Neuronal stem cell (in vitro differentiated cells): Measurements from ENCODE around the gene CACNA1I.

Source experiments
- DNase-seq: peaks from one replicate; pipeline ENCODE4 v3.0.0-alpha.2; 2013; ENCODE audit warnings: low spot score
- H2AFZ ChIP-seq: one replicate; pipeline ENCODE4 v1.6.1; 2013; ENCODE audit warnings: mild to moderate bottlenecking, low read length, inconsistent platforms
- H2AK5ac ChIP-seq: 2 replicates; pipeline ENCODE4 v1.6.1; 2013; ENCODE audit warnings: low read depth, mild to moderate bottlenecking, inconsistent platforms, low read length, moderate library complexity, mixed read lengths
- H2BK120ac ChIP-seq: 2 replicates; pipeline ENCODE4 v1.6.1; 2013; ENCODE audit warnings: low read depth, mild to moderate bottlenecking, inconsistent platforms, low read length, moderate library complexity, mixed read lengths
- H2BK12ac ChIP-seq: one replicate; pipeline ENCODE4 v1.6.1; 2013; ENCODE audit warnings: low read length, inconsistent platforms
- H2BK15ac ChIP-seq: 2 replicates; pipeline ENCODE4 v1.6.1; 2013; ENCODE audit warnings: mild to moderate bottlenecking, low read length, inconsistent platforms, mixed read lengths
- H2BK5ac ChIP-seq: one replicate; pipeline ENCODE4 v1.6.1; 2013; ENCODE audit warnings: inconsistent platforms, mild to moderate bottlenecking, low read length, moderate library complexity
- H3K14ac ChIP-seq: one replicate; pipeline ENCODE4 v1.6.1; 2013; ENCODE audit warnings: low read length, inconsistent platforms
- H3K18ac ChIP-seq: 2 replicates; pipeline ENCODE4 v1.6.1; 2013; ENCODE audit warnings: low read length, inconsistent platforms
- H3K23ac ChIP-seq: 2 replicates; pipeline ENCODE4 v1.6.1; 2013; ENCODE audit warnings: low read depth, mild to moderate bottlenecking, mixed read lengths, low read length, inconsistent platforms; ENCODE audit not compliant: poor library complexity
- H3K27ac ChIP-seq: replicated peaks from 3 replicates; pipeline ENCODE4 v1.5.1; 2013; ENCODE audit warnings: low read length, inconsistent platforms
- H3K27me3 ChIP-seq, 3 experiments: 2 replicates each; pipeline ENCODE4 v1.6.1; 2013; ENCODE audit warnings: low read length in 3 of 3, mild to moderate bottlenecking in 2 of 3, inconsistent platforms in 1 of 3, low read depth in 1 of 3, mixed read lengths in 1 of 3, moderate library complexity in 1 of 3; ENCODE audit not compliant: control insufficient read depth in 3 of 3, insufficient read depth in 3 of 3
- H3K36me3 ChIP-seq, 2 donors: replicated peaks in 1 of 2; 2 replicates each; pipeline ENCODE4 v1.6.1; 2013; ENCODE audit warnings: low read length in 2 of 2; ENCODE audit not compliant: control insufficient read depth in 2 of 2, insufficient read depth in 2 of 2
- H3K4ac ChIP-seq: 2 replicates; pipeline ENCODE4 v1.6.1; 2013; ENCODE audit warnings: inconsistent platforms, mild to moderate bottlenecking, low read length, moderate library complexity
- H3K4me1 ChIP-seq, 2 donors: 1 replicate in 1 of 2; 2 replicates in 1 of 2; pipeline ENCODE4 v1.6.1; 2013; ENCODE audit warnings: low read length in 2 of 2, low read depth in 1 of 2; ENCODE audit not compliant: control insufficient read depth in 2 of 2, insufficient read depth in 1 of 2
- H3K4me2 ChIP-seq: one replicate; pipeline ENCODE4 v1.6.1; 2013; ENCODE audit warnings: mild to moderate bottlenecking, low read length, inconsistent platforms; ENCODE audit not compliant: insufficient read depth, poor library complexity, severe bottlenecking
- H3K4me3 ChIP-seq, 2 donors: 2 replicates each; pipeline ENCODE4 v1.5.1; 2013; ENCODE audit warnings: low read length in 2 of 2, mild to moderate bottlenecking in 2 of 2, inconsistent platforms in 1 of 2, moderate library complexity in 1 of 2
- H3K79me1 ChIP-seq: one replicate; pipeline ENCODE4 v1.6.1; 2013; ENCODE audit warnings: low read depth, mild to moderate bottlenecking, inconsistent platforms, low read length, moderate library complexity
- H3K9ac ChIP-seq: one replicate; pipeline ENCODE4 v1.6.1; 2013; ENCODE audit warnings: mild to moderate bottlenecking, low read depth, low read length, inconsistent platforms; ENCODE audit not compliant: poor library complexity
- H3K9me3 ChIP-seq, 2 donors: replicated peaks in 1 of 2; 2 replicates each; pipeline versions ENCODE3 to v1.6.1; 2013; ENCODE audit warnings: low read length in 2 of 2, mild to moderate bottlenecking in 2 of 2, inconsistent platforms in 1 of 2, low read depth in 1 of 2, mixed read lengths in 1 of 2, moderate library complexity in 1 of 2; ENCODE audit not compliant: control insufficient read depth in 2 of 2, insufficient read depth in 1 of 2
- H4K8ac ChIP-seq: one replicate; pipeline ENCODE4 v1.6.1; 2013; ENCODE audit warnings: low read depth, mild to moderate bottlenecking, inconsistent platforms, low read length, moderate library complexity
- H4K91ac ChIP-seq: one replicate; pipeline ENCODE4 v1.6.1; 2013; ENCODE audit warnings: low read length, low read depth, mild to moderate bottlenecking, inconsistent platforms; ENCODE audit not compliant: poor library complexity
- WGBS, 2 donors: extraction: QIAGEN DNeasy Blood & Tissue Kit; methylation state at CpG; one replicate each; pipeline ENCODE4 v1.1.7; 2013; ENCODE audit warnings: missing lambda C conversion rate in 2 of 2, mixed read lengths in 1 of 2; ENCODE audit not compliant: insufficient read length in 2 of 2, insufficient replicate concordance in 1 of 2; ENCODE audit errors: extremely low coverage in 2 of 2; 5-methylcytosine and 5-hydroxymethylcytosine counted together

CACNA1I gene

DNA sequence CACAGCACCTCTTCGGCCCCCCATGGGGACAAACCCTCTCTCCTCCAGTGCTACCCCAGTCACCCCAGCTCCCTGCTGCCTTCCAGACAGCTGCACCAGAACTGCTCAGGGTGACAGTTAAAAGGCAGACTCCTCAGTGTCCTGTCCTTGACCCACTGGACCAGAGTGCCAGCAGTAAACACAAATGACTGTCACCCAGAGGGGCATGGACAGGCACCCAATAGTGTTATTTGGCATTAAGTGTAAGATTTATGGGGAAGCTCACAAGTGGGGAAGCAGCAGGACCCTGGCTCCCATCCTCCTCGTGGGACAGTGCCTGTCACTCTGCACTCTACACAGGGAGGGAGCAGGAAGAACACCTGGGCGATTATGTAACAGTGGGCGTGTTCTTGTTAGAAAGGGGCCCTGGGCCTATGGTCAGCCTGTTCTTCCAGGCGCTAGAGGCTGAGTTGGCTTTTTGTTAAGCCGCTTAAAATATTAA is 43.0 kb upstream of the CACNA1I start:
- peaks cover 15 to 22% of the 10 kb centered on the region in 2 donors for H3K4me1 ChIP-seq
- H4K8ac ChIP-seq, result no peak overlapping the region
- no peak overlapping the region for H3K18ac ChIP-seq
- no CpG with 5 or more reads among the region's 6 CpGs for WGBS, 2 donors
- no peak for DNase-seq
- no peak overlapping the region for H3K23ac ChIP-seq
- no peak overlapping the region for H3K27ac ChIP-seq
- no peak overlapping the region for H3K4ac ChIP-seq
- peaks cover 0 to 4% of the 10 kb centered on the region in 2 donors for H3K9me3 ChIP-seq
- H4K91ac ChIP-seq, result no peak overlapping the region
- H3K4me3 ChIP-seq, result no peak overlapping the region
- H3K9ac ChIP-seq, result no peak overlapping the region
- H2BK5ac ChIP-seq, result peak overlapping the region; percentile 39
- no peaks in the 10 kb centered on the region for H3K27me3 ChIP-seq
- H3K14ac ChIP-seq, result no peak overlapping the region
- no peak overlapping the region for H2BK12ac ChIP-seq
- H2AFZ ChIP-seq, result no peak overlapping the region
- H3K4me2 ChIP-seq, result no peak overlapping the region
- H3K79me1 ChIP-seq, result peaks cover 20% of the 10 kb centered on the region
- no peak overlapping the region for H2BK15ac ChIP-seq
- no peak overlapping the region for H2AK5ac ChIP-seq
- peaks cover 39 to 79% of the 10 kb centered on the region in 2 donors for H3K36me3 ChIP-seq
- no peak overlapping the region for H2BK120ac ChIP-seq

DNA sequence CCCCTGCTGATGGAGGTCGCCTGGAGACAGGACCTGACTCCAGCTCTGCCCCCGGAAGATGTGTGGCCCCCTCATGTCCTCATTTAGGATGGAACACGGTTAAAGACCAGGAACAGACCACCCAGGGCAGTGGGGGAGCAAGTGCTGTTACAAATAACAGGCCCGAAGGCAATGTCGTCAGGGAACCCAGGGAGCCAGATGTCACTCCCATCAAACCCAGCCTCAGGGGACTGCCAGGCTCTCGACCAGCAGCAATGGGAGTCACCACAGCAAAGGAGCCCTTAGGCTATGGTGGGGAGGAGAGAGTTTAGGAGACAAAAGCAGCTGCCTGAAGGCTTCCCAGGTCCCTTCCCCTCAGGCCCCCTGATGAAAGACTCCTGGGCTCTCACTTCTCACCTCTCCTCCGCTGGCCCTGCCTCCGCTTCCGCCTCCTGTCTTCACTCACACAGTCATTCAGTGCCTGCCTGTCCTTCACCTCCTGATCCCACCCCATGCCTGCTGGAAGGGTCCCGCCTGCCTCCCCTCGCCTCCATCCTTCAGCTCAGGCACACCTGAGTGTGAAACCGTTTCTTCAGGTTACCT is 42.4 kb upstream of the CACNA1I start:
- no CpG with 5 or more reads among the region's 12 CpGs for WGBS, 2 donors
- Histone ChIP-seq H3K36me3 (peaks cover 33 to 73% of the 10 kb centered on the region in 2 donors), H2BK15ac (no peak overlapping the region)

DNA sequence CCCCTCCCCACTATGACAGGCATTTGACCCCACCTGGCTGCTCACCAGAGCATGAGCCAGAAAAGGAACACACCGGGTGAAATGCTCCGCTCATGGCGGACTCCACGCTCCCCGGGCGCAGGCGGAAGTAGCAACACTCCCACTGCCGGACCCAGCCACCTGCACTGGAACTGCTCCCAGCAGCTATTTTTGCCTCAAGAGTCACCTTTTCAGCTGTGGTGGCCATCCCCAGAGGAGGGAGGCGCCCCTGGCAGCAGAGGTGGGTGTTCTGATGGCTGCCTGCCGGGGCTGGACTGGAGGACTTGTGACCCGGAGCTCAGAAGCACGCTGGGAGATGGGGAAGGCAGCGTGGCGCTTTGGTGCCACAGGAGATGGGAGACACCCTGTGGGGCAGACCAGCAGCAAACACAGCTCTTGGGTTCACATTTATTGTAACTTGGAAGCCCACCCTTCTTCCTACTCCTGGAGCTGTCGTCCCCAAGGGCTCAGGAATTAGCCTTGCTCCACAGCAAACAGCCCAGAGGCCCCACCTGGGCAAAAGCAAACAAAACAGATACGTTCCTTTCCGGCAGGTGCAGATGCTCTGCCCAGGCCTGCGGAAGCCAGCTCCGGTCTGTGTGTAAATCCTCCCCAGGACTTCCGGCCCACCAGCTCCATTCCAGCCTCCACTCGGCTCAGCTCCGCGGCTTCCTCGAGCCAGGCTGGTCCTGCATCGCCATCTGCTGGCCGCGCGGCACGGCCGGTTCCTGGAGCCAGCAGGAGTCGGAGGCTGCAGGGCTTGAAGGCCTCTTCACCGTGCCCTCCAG is 41.7 kb upstream of the CACNA1I start:
- Histone ChIP-seq H2BK15ac (peak overlapping the region; percentile 37), H3K27me3 (no peaks in the 10 kb centered on the region), H3K14ac (no peak overlapping the region), H2AK5ac (peak overlapping the region; percentile 36), H3K79me1 (peaks cover 16% of the 10 kb centered on the region), H3K9ac (peak overlapping the region; percentile 73), H4K8ac (no peak overlapping the region), H4K91ac (no peak overlapping the region), H3K36me3 (peaks cover 30 to 67% of the 10 kb centered on the region in 2 donors), H2BK12ac (no peak overlapping the region), H3K23ac (peak overlapping the region; percentile 83), H2AFZ (no peak overlapping the region), H3K4me2 (peak overlapping the region; percentile 19), H2BK5ac (peak overlapping the region; percentile 54), H3K4ac (no peak overlapping the region), H3K4me1 (peaks cover 6 to 22% of the 10 kb centered on the region in 2 donors), H3K27ac (no peak overlapping the region), H2BK120ac (no peak overlapping the region), H3K9me3 (no peaks in the 10 kb centered on the region), H3K18ac (no peak overlapping the region), H3K4me3 (no peak overlapping the region)
- DNase-seq, result peak; percentile 83
- WGBS, 2 donors, result no CpG with 5 or more reads among the region's 32 CpGs

More for the DNA sequence above, 42.4 kb upstream of the CACNA1I start:
- H3K4me2 ChIP-seq, result no peak overlapping the region
- no peak overlapping the region for H2BK120ac ChIP-seq
- no peak overlapping the region for H3K18ac ChIP-seq
- DNase-seq, result no peak
- no peak overlapping the region for H3K4ac ChIP-seq
- H3K4me1 ChIP-seq, result peaks cover 9 to 22% of the 10 kb centered on the region in 2 donors
- no peak overlapping the region for H2BK12ac ChIP-seq
- peaks cover 0 to 3% of the 10 kb centered on the region in 2 donors for H3K9me3 ChIP-seq
- no peak overlapping the region for H3K4me3 ChIP-seq
- H3K27ac ChIP-seq, result peak overlapping the region; percentile 18
- no peak overlapping the region for H3K23ac ChIP-seq
- H2BK5ac ChIP-seq, result peak overlapping the region; percentile 54
- no peaks in the 10 kb centered on the region for H3K27me3 ChIP-seq
- peaks cover 20% of the 10 kb centered on the region for H3K79me1 ChIP-seq
- no peak overlapping the region for H4K91ac ChIP-seq
- no peak overlapping the region for H2AK5ac ChIP-seq
- no peak overlapping the region for H3K9ac ChIP-seq
- H3K14ac ChIP-seq, result no peak overlapping the region
- H4K8ac ChIP-seq, result no peak overlapping the region
- no peak overlapping the region for H2AFZ ChIP-seq

DNA sequence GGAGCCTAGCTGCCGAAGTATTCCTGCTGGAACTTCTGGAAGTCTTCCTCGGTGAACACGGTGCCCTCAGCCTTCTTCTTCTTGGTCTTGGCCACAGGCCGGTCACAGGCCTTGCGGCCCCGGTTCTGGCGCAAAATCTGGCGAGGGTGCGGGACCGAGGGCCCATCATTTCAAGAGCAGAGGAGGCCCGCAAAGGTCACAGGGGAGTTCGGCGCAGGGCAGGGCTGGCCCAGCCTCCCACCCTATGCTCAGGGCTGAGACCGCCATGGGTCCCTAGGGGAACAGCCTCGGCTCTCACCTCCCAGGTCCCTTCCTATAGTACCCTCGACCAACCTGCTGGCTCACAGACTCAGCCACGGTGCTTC is 41.1 kb upstream of the CACNA1I start:
- H3K79me1 ChIP-seq, result peaks cover 16% of the 10 kb centered on the region
- H3K27me3 ChIP-seq, result no peaks in the 10 kb centered on the region
- no peak overlapping the region for H3K9ac ChIP-seq
- no CpG with 5 or more reads among the region's 17 CpGs for WGBS, 2 donors
- peak overlapping the region; percentile 83 for H3K23ac ChIP-seq
- H3K4ac ChIP-seq, result no peak overlapping the region
- H2AK5ac ChIP-seq, result no peak overlapping the region
- no peak overlapping the region for H2BK120ac ChIP-seq
- H4K91ac ChIP-seq, result no peak overlapping the region
- no peaks in the 10 kb centered on the region for H3K9me3 ChIP-seq
- peak overlapping the region; percentile 9 for H2BK5ac ChIP-seq
- H2AFZ ChIP-seq, result no peak overlapping the region
- H3K4me2 ChIP-seq, result no peak overlapping the region
- H3K4me1 ChIP-seq, result peaks cover 5 to 22% of the 10 kb centered on the region in 2 donors
- H4K8ac ChIP-seq, result peak overlapping the region; percentile 44
- H2BK12ac ChIP-seq, result no peak overlapping the region
- H3K4me3 ChIP-seq, result no peak overlapping the region
- H2BK15ac ChIP-seq, result peak overlapping the region; percentile 37
- H3K27ac ChIP-seq, result no peak overlapping the region
- H3K36me3 ChIP-seq, result peaks cover 24 to 62% of the 10 kb centered on the region in 2 donors
- no peak overlapping the region for H3K18ac ChIP-seq
- no peak overlapping the region for H3K14ac ChIP-seq
- no peak for DNase-seq
